ENCODE measurements around the gene DBNL. TPM values are rescaled to one million over a fixed set of nuclear protein-coding genes. Genes with fewer than 3 reads are reported as not detected.

Gene DBNL
- total RNA-seq, 1 donor from 2014 or later: 62.8 TPM

DNA sequence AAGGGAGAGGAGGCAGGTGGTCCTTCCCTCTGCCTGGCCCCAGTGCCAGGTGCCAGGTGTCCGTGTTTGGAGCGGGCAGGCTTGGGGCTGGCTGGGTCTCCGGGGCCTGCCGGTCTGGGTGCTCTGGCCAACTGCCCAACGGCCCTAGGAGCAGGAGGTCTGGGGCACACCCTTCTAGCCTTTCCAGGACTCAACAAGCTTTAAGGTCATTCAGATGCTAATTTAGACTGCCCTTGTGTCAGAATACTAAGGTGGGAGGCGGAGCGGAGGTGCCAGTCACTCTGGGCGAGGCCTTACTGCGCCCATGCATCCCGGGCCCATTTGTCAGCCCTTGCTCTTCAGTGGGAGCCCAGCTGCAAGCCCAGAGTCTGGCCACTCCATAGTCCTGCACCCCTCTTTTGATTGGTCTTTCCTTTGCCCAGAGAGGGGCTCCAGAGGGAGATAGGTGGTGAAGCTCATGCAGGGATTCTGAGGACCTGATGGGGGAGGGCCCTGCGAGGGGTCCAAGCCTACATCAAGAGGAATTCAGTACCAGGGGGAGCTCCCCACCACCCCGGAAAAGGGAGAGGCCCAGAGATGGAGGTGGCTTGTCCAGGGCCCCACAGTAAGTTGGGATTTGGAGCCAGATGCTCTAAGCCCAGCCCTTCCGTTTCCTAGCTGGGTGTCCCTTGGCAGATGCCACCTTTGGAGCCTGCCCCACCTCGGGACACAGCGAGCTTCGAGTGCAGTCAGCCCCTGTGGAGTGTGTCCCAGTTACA lies 19.6 kb downstream of the DBNL start:
- Mint-ChIP-seq H3K36me3 (peaks cover 4% of the 10 kb centered on the region), H3K4me3 (no peak overlapping the region), H3K27ac (no peak overlapping the region), H3K4me1 (ENCODE audit: unreplicated experiment) (peaks cover 3% of the 10 kb centered on the region), H3K9me3 (no peaks in the 10 kb centered on the region), H3K27me3 (no peaks in the 10 kb centered on the region)
- DNase-seq (ENCODE audit: extremely low spot score, unreplicated experiment): no peak
- TF ChIP-seq, protein P1, sequence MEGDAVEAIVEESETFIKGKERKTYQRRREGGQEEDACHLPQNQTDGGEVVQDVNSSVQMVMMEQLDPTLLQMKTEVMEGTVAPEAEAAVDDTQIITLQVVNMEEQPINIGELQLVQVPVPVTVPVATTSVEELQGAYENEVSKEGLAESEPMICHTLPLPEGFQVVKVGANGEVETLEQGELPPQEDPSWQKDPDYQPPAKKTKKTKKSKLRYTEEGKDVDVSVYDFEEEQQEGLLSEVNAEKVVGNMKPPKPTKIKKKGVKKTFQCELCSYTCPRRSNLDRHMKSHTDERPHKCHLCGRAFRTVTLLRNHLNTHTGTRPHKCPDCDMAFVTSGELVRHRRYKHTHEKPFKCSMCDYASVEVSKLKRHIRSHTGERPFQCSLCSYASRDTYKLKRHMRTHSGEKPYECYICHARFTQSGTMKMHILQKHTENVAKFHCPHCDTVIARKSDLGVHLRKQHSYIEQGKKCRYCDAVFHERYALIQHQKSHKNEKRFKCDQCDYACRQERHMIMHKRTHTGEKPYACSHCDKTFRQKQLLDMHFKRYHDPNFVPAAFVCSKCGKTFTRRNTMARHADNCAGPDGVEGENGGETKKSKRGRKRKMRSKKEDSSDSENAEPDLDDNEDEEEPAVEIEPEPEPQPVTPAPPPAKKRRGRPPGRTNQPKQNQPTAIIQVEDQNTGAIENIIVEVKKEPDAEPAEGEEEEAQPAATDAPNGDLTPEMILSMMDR (conservative IDR thresholded peaks at IDR 0.05): no peak

DNA sequence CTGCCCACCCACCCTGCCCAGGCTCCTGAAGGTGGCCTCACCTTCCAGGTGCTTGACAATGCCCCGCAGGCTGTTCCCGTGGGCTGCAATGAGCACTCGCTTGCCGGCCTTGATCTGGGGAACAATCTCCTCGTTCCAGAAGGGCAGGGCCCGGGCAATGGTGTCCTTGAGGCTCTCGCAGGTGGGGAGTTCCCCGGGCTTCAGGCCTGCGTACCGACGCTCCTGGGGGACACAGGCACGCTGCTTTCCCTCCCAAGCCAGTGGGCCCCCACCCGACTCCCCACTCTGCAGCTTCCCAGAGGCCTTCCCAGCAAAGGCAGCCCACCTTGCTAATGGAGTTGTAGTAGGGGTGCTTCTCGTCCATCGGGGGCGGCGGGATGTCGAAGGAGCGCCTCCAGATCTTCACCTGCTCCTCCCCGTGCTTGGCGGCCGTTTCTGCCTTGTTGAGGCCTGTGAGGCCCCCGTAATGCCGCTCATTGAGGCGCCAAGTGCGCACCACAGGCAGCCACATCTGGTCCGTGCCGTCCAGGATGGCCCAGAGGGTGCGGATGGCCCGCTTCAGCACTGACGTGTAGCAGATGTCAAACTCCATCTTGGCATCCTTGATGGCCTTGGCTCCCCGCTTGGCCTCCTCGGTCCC lies 20.4 kb downstream of the DBNL start:
- no peak for DNase-seq (ENCODE audit: extremely low spot score, unreplicated experiment)
- H3K4me1 Mint-ChIP-seq (ENCODE audit: unreplicated experiment): peaks cover 3% of the 10 kb centered on the region
- peaks cover 4% of the 10 kb centered on the region for H3K36me3 Mint-ChIP-seq
- H3K27ac Mint-ChIP-seq: no peak overlapping the region
- TF ChIP-seq, protein P1 (conservative IDR thresholded peaks at IDR 0.05): no peak
- H3K4me3 Mint-ChIP-seq: no peak overlapping the region
- no peaks in the 10 kb centered on the region for H3K9me3 Mint-ChIP-seq
- no peaks in the 10 kb centered on the region for H3K27me3 Mint-ChIP-seq

DNA sequence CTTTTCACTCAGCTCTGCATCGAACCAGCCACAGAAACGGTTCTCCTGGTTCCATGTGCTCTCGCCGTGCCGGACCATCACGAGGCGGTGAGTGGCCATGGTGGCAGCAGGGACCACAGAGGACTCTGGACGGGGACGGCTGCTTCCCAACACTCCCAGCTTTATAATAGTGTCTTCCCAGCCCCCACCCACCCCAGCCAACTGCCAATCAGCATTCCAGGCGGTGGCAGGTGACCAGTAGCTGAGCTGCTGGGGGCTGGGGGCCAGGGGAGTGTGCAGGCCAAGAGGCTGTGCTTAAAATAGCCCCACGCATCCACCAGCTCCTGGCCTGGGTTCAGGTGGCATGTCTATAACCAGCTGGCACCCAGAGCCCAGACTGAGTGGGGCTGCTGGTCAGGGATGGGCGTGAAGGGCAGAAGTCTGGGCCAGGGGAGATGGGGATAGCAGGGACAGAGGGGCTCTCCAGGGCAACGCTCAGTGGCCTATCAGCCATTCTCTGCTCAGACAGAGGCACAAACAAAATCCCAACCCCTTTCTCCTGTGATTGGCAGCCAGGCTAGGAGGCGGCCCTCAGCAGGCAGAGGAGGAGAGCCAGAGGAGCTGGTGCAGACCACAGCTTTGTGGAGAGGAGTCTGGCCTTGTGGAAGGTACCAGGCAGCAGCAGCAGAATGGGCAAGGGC lies 21.1 kb downstream of the DBNL start, which contains the start of gene PGAM2:
TSS of gene PGAM2 (minus strand) at position 137 of the 680 bp plus-strand sequence. CDS start at position 99, 38 bp downstream.
- TF ChIP-seq, protein P1 (conservative IDR thresholded peaks at IDR 0.05): no peak
- no peak for DNase-seq (ENCODE audit: extremely low spot score, unreplicated experiment)
- no peaks in the 10 kb centered on the region for H3K27me3 Mint-ChIP-seq

DNA sequence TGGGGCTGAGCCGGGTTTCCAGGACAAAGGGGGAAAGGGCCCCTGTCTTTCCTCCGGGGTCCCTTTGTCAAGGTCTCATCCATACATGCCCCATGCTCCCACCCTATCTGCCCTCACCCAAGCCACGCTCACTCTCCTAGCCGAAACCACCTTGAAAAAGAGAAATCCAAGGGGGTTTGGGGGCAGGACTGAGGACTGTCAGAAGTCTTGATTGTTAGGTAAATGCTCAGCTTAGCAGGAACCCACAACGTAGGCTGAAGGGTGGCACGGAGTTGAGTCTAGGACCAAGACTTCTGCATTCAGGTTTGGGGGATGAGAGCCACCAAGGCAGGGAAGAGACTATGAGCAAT lies 21.6 kb downstream of the DBNL start:
- H3K27ac Mint-ChIP-seq: no peak overlapping the region

More for the DNA sequence above, 21.1 kb downstream of the DBNL start, which contains the start of gene PGAM2:
- Mint-ChIP-seq H3K4me1 (ENCODE audit: unreplicated experiment) (peaks cover 3% of the 10 kb centered on the region), H3K27ac (no peak within 1 kb of the TSS), H3K36me3 (peaks cover 4% of the 10 kb centered on the region), H3K9me3 (no peaks in the 10 kb centered on the region), H3K4me3 (no peak within 1 kb of the TSS)

DNA sequence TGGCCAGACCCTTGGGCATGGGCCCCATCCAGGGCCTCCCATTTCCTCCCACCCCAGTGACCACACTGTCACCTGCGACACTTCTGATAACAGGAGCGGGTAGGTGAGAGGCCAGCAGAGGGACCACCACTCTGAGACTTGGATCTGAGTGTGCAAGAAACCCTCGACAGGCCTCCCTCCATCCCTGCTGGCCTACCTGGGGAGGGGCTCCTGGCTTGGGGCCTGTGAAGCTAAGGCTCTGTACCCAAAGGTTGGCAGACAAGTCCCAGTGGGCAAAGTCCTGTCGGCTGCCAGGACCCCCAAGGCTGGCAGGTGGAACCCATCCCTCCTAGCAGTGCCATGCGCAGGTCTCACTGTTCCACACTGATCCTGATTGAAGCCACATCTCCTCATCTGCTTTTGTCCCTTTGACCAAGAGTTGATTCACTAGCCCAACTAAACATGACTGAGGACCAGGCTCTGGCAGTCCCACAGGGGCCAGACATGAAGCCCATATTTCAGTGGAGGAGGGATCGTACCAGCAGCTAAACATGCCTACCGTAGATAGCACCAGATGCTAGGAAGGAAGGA lies 22.1 kb downstream of the DBNL start:
- TF ChIP-seq, protein P1 (conservative IDR thresholded peaks at IDR 0.05): no peak
- H3K27me3 Mint-ChIP-seq: no peaks in the 10 kb centered on the region
- peaks cover 2% of the 10 kb centered on the region for H3K36me3 Mint-ChIP-seq
- no peak overlapping the region for H3K4me3 Mint-ChIP-seq
- DNase-seq (ENCODE audit: extremely low spot score, unreplicated experiment): no peak
- H3K4me1 Mint-ChIP-seq (ENCODE audit: unreplicated experiment): peaks cover 3% of the 10 kb centered on the region
- H3K27ac Mint-ChIP-seq: no peak overlapping the region
- no peaks in the 10 kb centered on the region for H3K9me3 Mint-ChIP-seq

More for the DNA sequence above, 21.6 kb downstream of the DBNL start:
- peaks cover 4% of the 10 kb centered on the region for H3K36me3 Mint-ChIP-seq
- H3K4me3 Mint-ChIP-seq: no peak overlapping the region
- H3K9me3 Mint-ChIP-seq: no peaks in the 10 kb centered on the region
- TF ChIP-seq, protein P1 (conservative IDR thresholded peaks at IDR 0.05): no peak
- peaks cover 3% of the 10 kb centered on the region for H3K4me1 Mint-ChIP-seq (ENCODE audit: unreplicated experiment)
- DNase-seq (ENCODE audit: extremely low spot score, unreplicated experiment): no peak
- no peaks in the 10 kb centered on the region for H3K27me3 Mint-ChIP-seq

Data from type B pancreatic cell (in vitro differentiated cells).